H1 (cell line): Measurements from ENCODE around the gene RDH16. TPM values are rescaled to one million over a fixed set of nuclear protein-coding genes. Genes with fewer than 3 reads are reported as not detected.

Experiments
- BCL11A ChIP-seq, 2 experiments: IDR thresholded peaks; one replicate each; pipeline ENCODE4 v1.6.1; 2011; ENCODE audit warnings: low read depth in 2 of 2, low read length in 2 of 2, mild to moderate bottlenecking in 2 of 2
- CBX8 ChIP-seq: fragments of 300-800, 300-1000 bp; sonication (generic); IDR thresholded peaks from 2 replicates; pipeline ENCODE4 v1.7.1; 2016; ENCODE audit warnings: low read depth, low read length, borderline replicate concordance
- HDAC6 ChIP-seq: IDR thresholded peaks from one replicate; pipeline ENCODE4 v1.7.1; 2012; ENCODE audit warnings: low read depth, mild to moderate bottlenecking, inconsistent platforms, low read length, moderate library complexity
- POLR2AphosphoS5 ChIP-seq: IDR thresholded peaks from 2 replicates; pipeline ENCODE4 v1.6.1; 2011; ENCODE audit warnings: low read depth, low read length
- TBP ChIP-seq: IDR thresholded peaks from 2 replicates; pipeline ENCODE4 v1.6.1; 2011; ENCODE audit warnings: low read depth, low read length, improper control_type of control experiment
- polyA plus RNA-seq, 7 experiments: library from polyadenylated mRNA; depleted of rRNA in 3 of 7; stranded (reverse) in 5 of 7; unstranded in 2 of 7; fragments of >200 nt in 5 of 7; fragments of 200-250 nt in 2 of 7; gene quantifications; 1 replicate in 5 of 7; 2 replicates in 1 of 7; 4 replicates in 1 of 7; pipeline versions ENCODE4 v1.2.1 to v1.2.3, GENCODE V29; 2011 to 2013; ENCODE audit warnings: missing spikeins in 2 of 7, mixed read lengths in 2 of 7
- total RNA-seq: library from RNA; stranded (reverse); fragmentation: NEBNext Ultra II Directional; extraction: Animal tissue kit (Norgen Biotek cat#: 25700); gene quantifications from 2 replicates; pipeline ENCODE4 v1.2.1, GENCODE V29; 2021
- TF ChIP-seq, protein P1 (sequence below): IDR thresholded peaks from 2 replicates; pipeline ENCODE4 v1.6.1; 2011; ENCODE audit warnings: low read depth, mild to moderate bottlenecking, low read length; ENCODE audit not compliant: insufficient read depth
- TF ChIP-seq, protein P2 (sequence below), 3 experiments: IDR thresholded peaks; 1 replicate in 2 of 3; 2 replicates in 1 of 3; pipeline versions ENCODE4 v1.5.1 to v1.6.1; 2011; ENCODE audit warnings: low read length in 3 of 3, mild to moderate bottlenecking in 3 of 3, inconsistent platforms in 2 of 3, low read depth in 1 of 3, moderate library complexity in 1 of 3; ENCODE audit not compliant: insufficient read depth in 1 of 3; ENCODE audit errors: control extremely low read depth in 1 of 3

The RDH16 gene
- total and polyA plus RNA-seq, 2 of the 8 experiments (the other 6 are each of a cell fraction or from before 2014, with no cell fraction given): 0.30 to 0.79 TPM

DNA sequence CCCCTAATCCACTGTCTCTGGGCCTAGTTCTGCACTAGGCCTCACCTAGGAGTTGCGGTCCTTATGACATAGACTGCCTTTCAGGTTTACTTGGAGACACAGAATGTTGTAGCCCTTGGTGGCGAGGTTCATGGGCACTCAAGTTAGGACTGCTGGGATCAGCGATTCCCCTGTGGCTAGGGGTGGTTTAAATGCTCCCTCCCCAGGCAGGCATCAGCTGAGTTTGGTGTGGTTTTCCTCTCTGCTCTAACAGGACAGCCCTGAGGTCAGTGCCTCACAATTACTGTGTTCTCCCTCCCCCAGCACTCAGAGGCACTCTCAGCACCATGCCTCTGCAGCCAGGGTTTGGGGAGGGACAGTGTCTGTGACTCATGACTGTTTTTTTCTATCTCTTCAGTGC lies 22.2 kb upstream of the RDH16 start (continued):
- TF ChIP-seq BCL11A (IDR thresholded peaks at IDR 0.05; ENCODE audit: low read depth in 2 of 2, low read length in 2 of 2): no peak
- no peak for TF ChIP-seq TBP
- no peak for TF ChIP-seq HDAC6
- TF ChIP-seq CBX8: no peak
- TF ChIP-seq, protein P1, sequence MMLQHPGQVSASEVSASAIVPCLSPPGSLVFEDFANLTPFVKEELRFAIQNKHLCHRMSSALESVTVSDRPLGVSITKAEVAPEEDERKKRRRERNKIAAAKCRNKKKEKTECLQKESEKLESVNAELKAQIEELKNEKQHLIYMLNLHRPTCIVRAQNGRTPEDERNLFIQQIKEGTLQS: no peak
- TF ChIP-seq, protein P2, sequence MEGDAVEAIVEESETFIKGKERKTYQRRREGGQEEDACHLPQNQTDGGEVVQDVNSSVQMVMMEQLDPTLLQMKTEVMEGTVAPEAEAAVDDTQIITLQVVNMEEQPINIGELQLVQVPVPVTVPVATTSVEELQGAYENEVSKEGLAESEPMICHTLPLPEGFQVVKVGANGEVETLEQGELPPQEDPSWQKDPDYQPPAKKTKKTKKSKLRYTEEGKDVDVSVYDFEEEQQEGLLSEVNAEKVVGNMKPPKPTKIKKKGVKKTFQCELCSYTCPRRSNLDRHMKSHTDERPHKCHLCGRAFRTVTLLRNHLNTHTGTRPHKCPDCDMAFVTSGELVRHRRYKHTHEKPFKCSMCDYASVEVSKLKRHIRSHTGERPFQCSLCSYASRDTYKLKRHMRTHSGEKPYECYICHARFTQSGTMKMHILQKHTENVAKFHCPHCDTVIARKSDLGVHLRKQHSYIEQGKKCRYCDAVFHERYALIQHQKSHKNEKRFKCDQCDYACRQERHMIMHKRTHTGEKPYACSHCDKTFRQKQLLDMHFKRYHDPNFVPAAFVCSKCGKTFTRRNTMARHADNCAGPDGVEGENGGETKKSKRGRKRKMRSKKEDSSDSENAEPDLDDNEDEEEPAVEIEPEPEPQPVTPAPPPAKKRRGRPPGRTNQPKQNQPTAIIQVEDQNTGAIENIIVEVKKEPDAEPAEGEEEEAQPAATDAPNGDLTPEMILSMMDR (IDR thresholded peaks at IDR 0.05; ENCODE audit: control extremely low read depth in 1 of 3, insufficient read depth in 1 of 3, low read depth in 1 of 3, low read length in 3 of 3): no peak
- TF ChIP-seq POLR2AphosphoS5: no peak
- TF ChIP-seq, all 59 proteins: peak for 0
